Measurements from ENCODE around the gene SERPINA7. TPM values are rescaled to one million over a fixed set of nuclear protein-coding genes. Genes with fewer than 3 reads are reported as not detected.

The SERPINA7 gene
- polyA plus RNA-seq, 1 donor from 2014 or later: not detected

- Histone ChIP-seq H3F3A (ENCODE audit: insufficient read depth, low read length, poor library complexity, severe bottlenecking) (no peaks in the 10 kb centered on the region), H3K9ac (ENCODE audit: low read length) (no peak overlapping the region), H4K20me1 (ENCODE audit: insufficient read depth) (no peaks in the 10 kb centered on the region), H3K4me3 (ENCODE audit: low read length) (no peak overlapping the region), H2AFZ (ENCODE audit: low read depth, low read length) (no peak overlapping the region), H3K27me3 (ENCODE audit: insufficient read depth, low read depth, low read length) (no peaks in the 10 kb centered on the region), H3K79me2 (replicated peaks; ENCODE audit: insufficient read depth, low read length) (no peaks in the 10 kb centered on the region), H3K9me3 (ENCODE audit: low read length) (no peaks in the 10 kb centered on the region), H3K27ac (ENCODE audit: low read length) (no peak overlapping the region), H3K36me3 (ENCODE audit: insufficient read depth, low read length) (no peaks in the 10 kb centered on the region), H3K9me2 (ENCODE audit: insufficient read depth, low read length) (no peaks in the 10 kb centered on the region), H3K4me2 (ENCODE audit: low read length) (no peak overlapping the region)
- peak; percentile 44 for TF ChIP-seq RAD21 (conservative IDR thresholded peaks at IDR 0.05)
- TF ChIP-seq EP300 (conservative IDR thresholded peaks at IDR 0.05; ENCODE audit: poor library complexity, severe bottlenecking): no peak
- no peak for TF ChIP-seq EZH2 (IDR thresholded peaks at IDR 0.05; ENCODE audit: borderline replicate concordance, insufficient read depth, low read length, poor library complexity, severe bottlenecking)
- TF ChIP-seq POLR2AphosphoS5 (IDR thresholded peaks at IDR 0.05): no peak
- TF ChIP-seq SMC3 (conservative IDR thresholded peaks at IDR 0.05; ENCODE audit: poor library complexity): peak; percentile 36
Measured at GRCh38 chrX:106035064-106035463, 3.5 kb downstream of the SERPINA7 start.

GRCh38 chrX:106023947-106024346 is 14.6 kb downstream of the SERPINA7 start:
- Histone ChIP-seq H2AFZ (ENCODE audit: low read depth, low read length) (no peak overlapping the region), H3K27ac (ENCODE audit: low read length) (no peak overlapping the region), H3K4me3 (ENCODE audit: low read length) (no peak overlapping the region), H3K9me2 (ENCODE audit: insufficient read depth, low read length) (no peaks in the 10 kb centered on the region), H3K36me3 (ENCODE audit: insufficient read depth, low read length) (no peaks in the 10 kb centered on the region), H3K27me3 (ENCODE audit: insufficient read depth, low read depth, low read length) (no peaks in the 10 kb centered on the region), H4K20me1 (ENCODE audit: insufficient read depth) (no peaks in the 10 kb centered on the region), H3K9ac (ENCODE audit: low read length) (no peak overlapping the region), H3K79me2 (replicated peaks; ENCODE audit: insufficient read depth, low read length) (no peaks in the 10 kb centered on the region), H3F3A (ENCODE audit: insufficient read depth, low read length, poor library complexity, severe bottlenecking) (no peaks in the 10 kb centered on the region), H3K4me2 (ENCODE audit: low read length) (no peak overlapping the region), H3K9me3 (ENCODE audit: low read length) (no peaks in the 10 kb centered on the region)
- TF ChIP-seq CTCF (IDR thresholded peaks at IDR 0.05; ENCODE audit: poor library complexity, severe bottlenecking): no peak
- no peak for TF ChIP-seq MXI1 (conservative IDR thresholded peaks at IDR 0.05; ENCODE audit: poor library complexity, severe bottlenecking)

- no peaks in the 10 kb centered on the region for H4K20me1 ChIP-seq (ENCODE audit: insufficient read depth)
- no peaks in the 10 kb centered on the region for H3K36me3 ChIP-seq (ENCODE audit: insufficient read depth, low read length)
- H3K9ac ChIP-seq (ENCODE audit: low read length): no peak overlapping the region
- H3K79me2 ChIP-seq (replicated peaks; ENCODE audit: insufficient read depth, low read length): no peaks in the 10 kb centered on the region
- H3K27me3 ChIP-seq (ENCODE audit: insufficient read depth, low read depth, low read length): no peaks in the 10 kb centered on the region
- no peaks in the 10 kb centered on the region for H3K9me3 ChIP-seq (ENCODE audit: low read length)
- H3K4me2 ChIP-seq (ENCODE audit: low read length): no peak overlapping the region
- H3K27ac ChIP-seq (ENCODE audit: low read length): no peak overlapping the region
- no peak for TF ChIP-seq EZH2 (IDR thresholded peaks at IDR 0.05; ENCODE audit: borderline replicate concordance, insufficient read depth, low read length, poor library complexity, severe bottlenecking)
- TF ChIP-seq RAD21 (conservative IDR thresholded peaks at IDR 0.05): no peak
- TF ChIP-seq REST (IDR thresholded peaks at IDR 0.05; ENCODE audit: borderline replicate concordance): no peak
- no peak for TF ChIP-seq MXI1 (conservative IDR thresholded peaks at IDR 0.05; ENCODE audit: poor library complexity, severe bottlenecking)
- TF ChIP-seq EP300 (conservative IDR thresholded peaks at IDR 0.05; ENCODE audit: poor library complexity, severe bottlenecking): no peak
- no peak for TF ChIP-seq TAF1 (IDR thresholded peaks at IDR 0.05; ENCODE audit: low read depth)
- no peak for TF ChIP-seq SMC3 (conservative IDR thresholded peaks at IDR 0.05; ENCODE audit: poor library complexity)
- no peak for TF ChIP-seq POLR2AphosphoS5 (IDR thresholded peaks at IDR 0.05)
- TF ChIP-seq CTCF (IDR thresholded peaks at IDR 0.05; ENCODE audit: poor library complexity, severe bottlenecking): no peak
- H3K4me3 ChIP-seq (ENCODE audit: low read length): no peak overlapping the region
- no peak overlapping the region for H2AFZ ChIP-seq (ENCODE audit: low read depth, low read length)
- H3K9me2 ChIP-seq (ENCODE audit: insufficient read depth, low read length): no peaks in the 10 kb centered on the region
- H3F3A ChIP-seq (ENCODE audit: insufficient read depth, low read length, poor library complexity, severe bottlenecking): no peaks in the 10 kb centered on the region
Measured at GRCh38 chrX:106022238-106022637, 16.3 kb downstream of the SERPINA7 start.

Measured in neural cell (in vitro differentiated cells).